ENCODE data around the gene FAM83B. TPM values are rescaled to one million over a fixed set of nuclear protein-coding genes. Genes with fewer than 3 reads are reported as not detected.

Gene FAM83B
- total and polyA plus RNA-seq, 10 of the 15 experiments (the other 5 are each of a cell fraction or from before 2014, with no cell fraction given), result 0.05 TPM; not detected in 9

- intact Hi-C loops (cut with micrococcal nuclease; ENCODE audit: unreplicated experiment), result no loop called here
- Histone ChIP-seq H3K4me2 (ENCODE audit: control insufficient read depth, insufficient read depth) (no peak overlapping the region), H3K79me2 (ENCODE audit: control insufficient read depth, insufficient read depth, low read length) (no peaks in the 10 kb centered on the region), H3K27me3 (replicated peaks in 1 of 2; ENCODE audit: control insufficient read depth in 2 of 2, insufficient read depth in 2 of 2, low read length in 1 of 2) (no peaks in the 10 kb centered on the region), H3K4me1 (ENCODE audit: control insufficient read depth, insufficient read depth, low read length) (no peaks in the 10 kb centered on the region), H4K20me1 (ENCODE audit: control insufficient read depth, insufficient read depth) (no peaks in the 10 kb centered on the region), H3K27ac (ENCODE audit: control insufficient read depth, insufficient read depth) (no peak overlapping the region), H3K9me3 (replicated peaks; ENCODE audit: control insufficient read depth, insufficient read depth, low read length) (no peaks in the 10 kb centered on the region), H3K36me3 (ENCODE audit: control insufficient read depth in 2 of 2, insufficient read depth in 2 of 2, low read length in 1 of 2) (no peaks in the 10 kb centered on the region), H3K9ac (ENCODE audit: control insufficient read depth, insufficient read depth, low read length) (no peak overlapping the region), H2AFZ (ENCODE audit: control insufficient read depth, low read depth, low read length) (no peak overlapping the region), H3K4me3 (no peak overlapping the region)
- TF ChIP-seq LARP7 (IDR thresholded peaks at IDR 0.05), result no peak
- TF ChIP-seq PML (IDR thresholded peaks at IDR 0.05; ENCODE audit: low read length), result no peak
- no peak for FAIRE-seq
- ChIA-PET SMC1A (ENCODE audit: uncharacterized antibody, unreplicated experiment) (no interaction called here), RAD21 (ENCODE audit: unreplicated experiment) (no interaction called here), CTCF (interaction anchor here (1.3 kb wide), 1 partner anchor 566 kb away, joined by 3 read pairs; no protein-coding TSS in a partner anchor), POLR2A (no interaction called here)
- no peak for ATAC-seq
- in situ Hi-C loops (cut with MboI), result no loop called here
- DNase-seq (ENCODE audit: low read depth, low spot score), result no peak
- BruUV-seq (replicated peaks), result no TSS peak
Observed at GRCh38 chr6:54810147-54810546, 36.4 kb upstream of the FAM83B start.

DNA sequence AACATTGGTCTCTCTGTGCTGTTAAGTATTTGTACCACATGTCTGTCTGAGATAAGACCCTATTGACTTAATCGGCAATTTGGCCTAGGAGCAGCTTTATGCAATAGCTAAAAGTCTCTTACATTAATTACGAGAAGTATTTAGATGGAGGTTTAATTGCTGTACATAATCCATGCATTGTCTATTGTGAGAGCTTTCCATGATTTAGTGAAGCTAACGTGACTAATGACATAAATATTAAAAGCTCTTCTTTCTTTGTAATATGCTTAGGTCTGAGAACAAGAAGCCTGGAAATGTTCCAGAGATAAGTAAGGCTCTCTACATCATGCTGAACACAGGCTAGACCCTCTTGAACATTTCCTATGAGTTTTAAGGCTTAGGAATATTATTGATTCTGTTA is 32.7 kb upstream of the FAM83B start:
- H3K4me3 ChIP-seq, result no peak overlapping the region
- no peaks in the 10 kb centered on the region for H3K36me3 ChIP-seq (ENCODE audit: control insufficient read depth in 2 of 2, insufficient read depth in 2 of 2, low read length in 1 of 2)
- FAIRE-seq (no peak), DNase-seq (ENCODE audit: low read depth, low spot score) (no peak), ATAC-seq (no peak)
- TF ChIP-seq ELK1 (IDR thresholded peaks at IDR 0.05; ENCODE audit: low read depth, low read length) (no peak), PAX8 (IDR thresholded peaks at IDR 0.05) (no peak), FOXM1 (IDR thresholded peaks at IDR 0.05; ENCODE audit: low read depth, low read length) (no peak), ZBED1 (IDR thresholded peaks at IDR 0.05; ENCODE audit: borderline replicate concordance) (no peak), LARP7 (IDR thresholded peaks at IDR 0.05) (no peak), MTA2 (IDR thresholded peaks at IDR 0.05; ENCODE audit: low read depth) (no peak), ZNF622 (IDR thresholded peaks at IDR 0.05) (no peak), ATF2 (IDR thresholded peaks at IDR 0.05; ENCODE audit: low read length) (no peak), TCF7 (IDR thresholded peaks at IDR 0.05; ENCODE audit: borderline replicate concordance) (no peak), EGR1 (IDR thresholded peaks at IDR 0.05; ENCODE audit: borderline replicate concordance in 1 of 2, low read depth in 2 of 2, low read length in 2 of 2) (no peak), ZSCAN29 (IDR thresholded peaks at IDR 0.05) (no peak), ESRRA (IDR thresholded peaks at IDR 0.05; ENCODE audit: low read length) (no peak), PAX5 (IDR thresholded peaks at IDR 0.05; ENCODE audit: borderline replicate concordance, low read depth, low read length) (no peak)
- no peaks in the 10 kb centered on the region for H3K9me3 ChIP-seq (replicated peaks; ENCODE audit: control insufficient read depth, insufficient read depth, low read length)
- RAD21 ChIA-PET (ENCODE audit: unreplicated experiment), result no interaction called here
- H4K20me1 ChIP-seq (ENCODE audit: control insufficient read depth, insufficient read depth), result no peaks in the 10 kb centered on the region
- no peak overlapping the region for H3K4me2 ChIP-seq (ENCODE audit: control insufficient read depth, insufficient read depth)
- H3K4me1 ChIP-seq (ENCODE audit: control insufficient read depth, insufficient read depth, low read length), result no peaks in the 10 kb centered on the region
- CTCF ChIA-PET, result no interaction called here
- no peak overlapping the region for H3K27ac ChIP-seq (ENCODE audit: control insufficient read depth, insufficient read depth)
- H3K27me3 ChIP-seq (replicated peaks in 1 of 2; ENCODE audit: control insufficient read depth in 2 of 2, insufficient read depth in 2 of 2, low read length in 1 of 2), result no peaks in the 10 kb centered on the region
- intact Hi-C loops (cut with micrococcal nuclease; ENCODE audit: unreplicated experiment) (no loop called here), in situ Hi-C loops (cut with MboI) (no loop called here)
- no peaks in the 10 kb centered on the region for H3K79me2 ChIP-seq (ENCODE audit: control insufficient read depth, insufficient read depth, low read length)
- POLR2A ChIA-PET, result no interaction called here
- SMC1A ChIA-PET (ENCODE audit: uncharacterized antibody, unreplicated experiment), result interaction anchor here (1.4 kb wide), 1 partner anchor 9 kb away, joined by 3 read pairs; no protein-coding TSS in a partner anchor
- no peak overlapping the region for H2AFZ ChIP-seq (ENCODE audit: control insufficient read depth, low read depth, low read length)
- no peak overlapping the region for H3K9ac ChIP-seq (ENCODE audit: control insufficient read depth, insufficient read depth, low read length)
- no TSS peak for BruUV-seq (replicated peaks)
- WGBS (ENCODE audit: insufficient coverage, insufficient replicate concordance, low lambda C conversion rate, missing lambda C conversion rate), result 44% methylated on average over 3 of the region's 3 CpGs

Data from GM12878 (cell line).